Tibial nerve (tissue), 4 donors: ENCODE results near the gene CAPN1. TPM values are rescaled to one million over a fixed set of nuclear protein-coding genes. Genes with fewer than 3 reads are reported as not detected.
"Not testable (repeated sequence)": the region's sequence is repeated elsewhere in the genome, so short reads cannot be mapped to it uniquely, and the experiment has no call there.

Source experiments
- DNase-seq, 2 donors: peaks; one replicate each; pipeline ENCODE4 v3.0.0-alpha.2; 2019; ENCODE audit warnings: low spot score in 2 of 2
- H3K27ac ChIP-seq, 4 donors: fragments of 200-600 bp; sonication (generic) in 3 of 4; one replicate each; pipeline ENCODE4 v1.5.1; 2017 to 2019; ENCODE audit warnings: mild to moderate bottlenecking in 1 of 4
- H3K27me3 ChIP-seq, 2 donors: fragments of 200-600 bp; sonication (generic) in 1 of 2; one replicate each; pipeline versions ENCODE4 v1.5.1 to v1.6.0; 2017 to 2019
- H3K36me3 ChIP-seq, 3 donors: fragments of 200-600 bp; sonication (generic); one replicate each; pipeline ENCODE4 v1.5.1; 2018 to 2019
- H3K4me1 ChIP-seq, 4 donors: fragments of 200-600 bp; sonication (generic) in 3 of 4; one replicate each; pipeline ENCODE4 v1.5.1; 2017 to 2019
- H3K4me3 ChIP-seq, 4 donors: fragments of 200-600 bp; sonication (generic) in 3 of 4; one replicate each; pipeline ENCODE4 v1.5.1; 2017 to 2019; ENCODE audit warnings: mild to moderate bottlenecking in 1 of 4, moderate library complexity in 1 of 4
- H3K9me3 ChIP-seq, 4 donors: fragments of 200-600 bp; sonication (generic) in 3 of 4; one replicate each; pipeline ENCODE4 v1.5.1; 2017 to 2019
- CTCF ChIP-seq, 5 experiments: fragments of 200-600 bp in 3 of 5; fragments of 450-650 bp in 2 of 5; sonication (generic) in 3 of 5; IDR thresholded peaks; one replicate each; pipeline ENCODE4 v1.5.1; 2016 to 2019; ENCODE audit warnings: antibody characterized with exemption in 5 of 5, mild to moderate bottlenecking in 3 of 5, moderate library complexity in 2 of 5
- EP300 ChIP-seq, 2 donors: sonication (generic); formaldehyde crosslinking; IDR thresholded peaks; one replicate each; pipeline ENCODE4 v1.6.1; 2017; ENCODE audit warnings: antibody characterized with exemption in 2 of 2, mild to moderate bottlenecking in 1 of 2
- POLR2A ChIP-seq, 2 donors: fragments of 450-650 bp; IDR thresholded peaks; one replicate each; pipeline ENCODE4 v1.6.1; 2017; ENCODE audit warnings: antibody characterized with exemption in 2 of 2, mild to moderate bottlenecking in 2 of 2, moderate library complexity in 2 of 2
- WGBS, 2 donors: methylation state at CpG; one replicate each; pipeline ENCODE4 v1.1.5; 2018; 5-methylcytosine and 5-hydroxymethylcytosine counted together
- total RNA-seq, 4 donors: library from RNA; depleted of rRNA; stranded (reverse); fragments of >200 nt; gene quantifications; one replicate each; pipeline ENCODE4 v1.1.0, GENCODE V29; 2016

The CAPN1 gene
- total RNA-seq, 4 donors from 2014 or later = 108 to 209 (median 150) TPM

DNA sequence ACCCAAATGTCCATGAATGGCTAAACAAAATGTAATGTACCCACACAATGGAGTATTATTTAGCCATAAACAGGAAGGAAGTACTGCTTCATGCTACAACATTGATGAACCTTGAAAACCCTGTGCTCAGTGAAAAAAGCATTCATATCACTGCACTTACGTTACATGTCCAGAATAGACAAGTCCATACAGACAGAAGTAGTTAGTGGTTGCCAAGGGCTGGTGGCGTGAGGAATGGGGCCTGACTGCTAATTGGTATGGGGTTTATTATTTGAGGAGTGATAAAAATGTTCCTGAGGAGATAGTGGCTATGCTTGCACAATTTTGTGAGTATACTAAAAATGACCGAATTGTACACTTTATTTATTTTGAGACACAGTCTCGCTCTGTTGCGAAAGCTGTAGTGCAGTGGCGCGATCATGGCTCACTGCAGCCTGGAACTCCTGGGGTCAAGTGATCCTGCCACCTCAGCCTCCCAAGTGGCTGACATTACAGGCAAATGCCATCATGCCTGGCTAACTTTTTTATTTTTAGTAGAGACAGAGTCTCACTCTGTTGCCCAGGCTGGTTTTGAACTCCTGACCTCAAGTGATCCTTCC is 39.7 kb upstream of the CAPN1 start:
- no peak for DNase-seq

GRCh38 chr11:65147352-65148075 is 34.2 kb upstream of the CAPN1 start:
- Histone ChIP-seq H3K4me1 (peaks cover 0 to 11% (median 3%) of the 10 kb centered on the region in 4 donors), H3K36me3 (no peaks in the 10 kb centered on the region), H3K27ac (no peak overlapping the region), H3K4me3 (no peak overlapping the region), H3K9me3 (peaks cover 0 to 5% (median 0%) of the 10 kb centered on the region in 4 donors), H3K27me3 (no peaks in the 10 kb centered on the region)
- no peak for DNase-seq
- TF ChIP-seq POLR2A (IDR thresholded peaks at IDR 0.05) = no peak
- no peak for TF ChIP-seq EP300 (IDR thresholded peaks at IDR 0.05)
- TF ChIP-seq CTCF (IDR thresholded peaks at IDR 0.05) = no peak
- WGBS, 2 donors = 76 to 81% methylated on average over 2 of the region's 2 CpGs

More for the DNA sequence above, 39.7 kb upstream of the CAPN1 start:
- Histone ChIP-seq H3K36me3 (no peaks in the 10 kb centered on the region), H3K27ac (no peak overlapping the region), H3K9me3 (no peaks in the 10 kb centered on the region), H3K4me3 (no peak overlapping the region), H3K27me3 (no peaks in the 10 kb centered on the region), H3K4me1 (no peaks in the 10 kb centered on the region)
- 82% methylated on average over 7 of the region's 7 CpGs for WGBS, 2 donors
- TF ChIP-seq CTCF (IDR thresholded peaks at IDR 0.05) (no peak), POLR2A (IDR thresholded peaks at IDR 0.05) (no peak), EP300 (IDR thresholded peaks at IDR 0.05) (no peak)

- Histone ChIP-seq H3K4me3 (no peak overlapping the region), H3K4me1 (peaks cover 0 to 11% (median 3%) of the 10 kb centered on the region in 4 donors), H3K36me3 (no peaks in the 10 kb centered on the region), H3K9me3 (peaks cover 0 to 5% (median 0%) of the 10 kb centered on the region in 4 donors), H3K27me3 (no peaks in the 10 kb centered on the region), H3K27ac (no peak overlapping the region)
- 93 to 94% methylated on average over 5 of the region's 5 CpGs for WGBS, 2 donors
- DNase-seq = no peak
- TF ChIP-seq EP300 (IDR thresholded peaks at IDR 0.05) = no peak
- TF ChIP-seq POLR2A (IDR thresholded peaks at IDR 0.05) = no peak
- no peak for TF ChIP-seq CTCF (IDR thresholded peaks at IDR 0.05)
Observed at GRCh38 chr11:65148657-65149056, 33.1 kb upstream of the CAPN1 start.

DNA sequence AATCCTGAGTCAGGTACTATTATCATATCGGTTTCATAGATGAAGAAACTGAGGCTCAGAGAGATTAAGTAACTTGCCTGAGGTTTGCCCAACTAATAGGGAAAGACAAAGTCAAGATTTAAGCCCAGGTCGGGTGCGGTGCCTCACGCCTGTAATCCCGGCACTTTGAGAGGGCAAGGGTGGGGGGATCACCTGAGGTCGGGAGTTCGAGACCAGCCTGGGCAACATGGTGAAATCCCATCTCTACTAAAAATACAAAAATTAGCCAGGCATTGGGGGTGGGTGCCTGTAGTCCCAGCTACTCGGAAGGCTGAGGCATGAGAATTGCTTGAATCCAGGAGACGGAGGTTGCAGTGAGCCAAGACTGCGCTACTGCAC is 31.6 kb upstream of the CAPN1 start:
- H3K4me3 ChIP-seq, H3K27me3 ChIP-seq, DNase-seq, H3K9me3 ChIP-seq, H3K36me3 ChIP-seq: not testable (repeated sequence)
- WGBS, 2 donors = 61 to 67% methylated on average over 10 of the region's 10 CpGs
- Histone ChIP-seq H3K27ac (peak overlapping the region in 1 of 4 donors; percentile 26), H3K4me1 (peaks cover 0 to 11% (median 3%) of the 10 kb centered on the region in 4 donors)

GRCh38 chr11:65150509-65151299 is 31.0 kb upstream of the CAPN1 start:
- TF ChIP-seq CTCF (IDR thresholded peaks at IDR 0.05) (no peak), POLR2A (IDR thresholded peaks at IDR 0.05) (no peak), EP300 (IDR thresholded peaks at IDR 0.05) (no peak)
- Histone ChIP-seq H3K9me3 (peaks cover 0 to 5% (median 0%) of the 10 kb centered on the region in 4 donors), H3K4me1 (peaks cover 0 to 11% (median 3%) of the 10 kb centered on the region in 4 donors), H3K4me3 (no peak overlapping the region), H3K27ac (peak overlapping the region in 3 of 4 donors; percentile 54 to 72 (median 62)), H3K36me3 (no peaks in the 10 kb centered on the region), H3K27me3 (no peaks in the 10 kb centered on the region)
- peak; percentile 59 to 68 for DNase-seq
- WGBS, 2 donors = 17 to 18% methylated on average over 12 of the region's 12 CpGs
